Transverse colon (tissue), 3 donors: Measurements from ENCODE around the gene TAF1C.

Experiments
- CTCF ChIP-seq, 5 experiments: fragments of 200-600 bp in 3 of 5; fragments of 450-650 bp in 2 of 5; sonication (generic) in 3 of 5; IDR thresholded peaks; 1 replicate in 2 of 5; 2 replicates in 3 of 5; pipeline ENCODE4 v1.5.1; 2016 to 2017; ENCODE audit warnings: antibody characterized with exemption in 5 of 5, inconsistent platforms in 3 of 5, mild to moderate bottlenecking in 2 of 5, moderate library complexity in 1 of 5
- EP300 ChIP-seq: sonication (generic); formaldehyde crosslinking; IDR thresholded peaks from one replicate; pipeline ENCODE4 v1.6.1; 2017; ENCODE audit warnings: antibody characterized with exemption, low read depth
- POLR2A ChIP-seq: fragments of 450-650 bp; IDR thresholded peaks from one replicate; pipeline ENCODE4 v1.6.1; 2016; ENCODE audit warnings: antibody characterized with exemption, mild to moderate bottlenecking, moderate library complexity

DNA sequence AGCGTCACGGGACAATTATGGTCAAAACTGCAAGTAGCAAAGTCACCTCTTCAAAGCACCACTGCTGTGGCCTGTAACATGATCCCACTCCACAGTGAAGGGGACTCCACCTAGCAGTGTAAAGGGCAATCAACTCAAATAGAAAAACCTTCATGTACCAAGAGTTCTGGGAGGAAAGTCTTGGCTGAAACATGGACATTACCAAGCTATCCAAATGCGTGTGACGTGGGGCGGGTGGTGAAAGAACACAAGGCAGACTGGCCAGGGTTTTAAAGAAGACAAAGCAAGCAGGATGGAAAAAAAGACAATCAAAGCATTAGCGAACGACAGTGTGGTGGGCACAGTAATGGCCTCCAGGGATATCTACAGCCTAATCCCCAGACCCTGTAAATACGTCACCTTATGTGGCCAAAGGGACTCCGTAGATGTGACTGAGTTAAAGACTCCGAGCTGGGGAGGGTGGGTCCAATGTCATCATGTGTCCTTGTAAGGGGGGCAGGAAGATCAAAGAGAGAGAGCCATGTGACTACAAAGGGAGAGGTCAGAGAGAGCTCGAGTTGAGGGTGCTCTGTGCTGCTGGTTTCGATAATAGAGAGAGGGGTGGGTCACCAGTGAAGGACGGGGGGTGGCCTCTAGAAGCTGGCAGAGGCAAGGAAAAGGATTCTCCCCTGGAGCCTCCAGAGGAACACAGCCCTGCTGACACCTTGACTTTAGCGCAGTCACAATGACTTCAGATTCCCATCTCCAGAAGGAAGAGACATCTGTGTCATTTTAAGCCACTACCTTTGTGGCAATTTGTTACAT is 47.8 kb downstream of the TAF1C start:
- TF ChIP-seq CTCF (IDR thresholded peaks at IDR 0.05) (no peak), EP300 (no peak), POLR2A (no peak)
